Sigmoid colon (tissue), 4 donors: Measurements from ENCODE around the gene JAKMIP2.

Source experiments
- POLR2AphosphoS5 ChIP-seq, 4 donors: sonication (generic); formaldehyde crosslinking; IDR thresholded peaks; one replicate each; pipeline ENCODE4 v1.6.1; 2017; ENCODE audit warnings: antibody characterized with exemption in 4 of 4
- TF ChIP-seq, protein P1 (sequence below), 4 experiments: fragments of 450-650 bp in 3 of 4; fragments of 200-600 bp in 1 of 4; IDR thresholded peaks; one replicate each; pipeline ENCODE4 v1.5.1; 2016 to 2019; ENCODE audit warnings: antibody characterized with exemption in 4 of 4, mild to moderate bottlenecking in 3 of 4, moderate library complexity in 2 of 4

DNA sequence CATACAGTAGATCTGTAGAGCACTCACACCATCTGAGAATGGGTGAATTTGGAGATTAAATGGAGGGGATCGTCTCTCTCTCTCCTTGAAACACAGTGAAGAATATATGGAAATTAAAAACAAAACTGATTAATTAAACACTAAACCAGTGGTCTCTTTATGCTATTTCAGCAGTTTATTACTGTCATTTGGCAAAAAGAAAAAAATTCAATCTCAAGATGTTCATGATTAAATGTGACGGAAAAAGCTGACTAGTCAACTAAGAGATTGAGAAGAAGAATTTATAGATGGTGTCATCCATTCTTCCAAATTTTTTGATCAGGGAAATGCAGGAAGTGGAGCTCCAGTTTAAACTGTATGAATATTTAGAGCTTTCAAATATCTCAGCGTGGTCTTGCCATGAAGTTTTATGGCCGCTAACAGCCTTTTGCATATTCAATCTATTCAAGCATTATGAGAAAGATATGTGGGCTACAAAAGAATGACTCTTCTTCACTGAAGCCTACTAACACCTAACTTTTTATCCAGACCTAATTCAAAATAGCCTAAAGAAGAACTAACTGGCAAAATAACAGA, 151.0 kb downstream of the JAKMIP2 start:
- TF ChIP-seq, protein P1, sequence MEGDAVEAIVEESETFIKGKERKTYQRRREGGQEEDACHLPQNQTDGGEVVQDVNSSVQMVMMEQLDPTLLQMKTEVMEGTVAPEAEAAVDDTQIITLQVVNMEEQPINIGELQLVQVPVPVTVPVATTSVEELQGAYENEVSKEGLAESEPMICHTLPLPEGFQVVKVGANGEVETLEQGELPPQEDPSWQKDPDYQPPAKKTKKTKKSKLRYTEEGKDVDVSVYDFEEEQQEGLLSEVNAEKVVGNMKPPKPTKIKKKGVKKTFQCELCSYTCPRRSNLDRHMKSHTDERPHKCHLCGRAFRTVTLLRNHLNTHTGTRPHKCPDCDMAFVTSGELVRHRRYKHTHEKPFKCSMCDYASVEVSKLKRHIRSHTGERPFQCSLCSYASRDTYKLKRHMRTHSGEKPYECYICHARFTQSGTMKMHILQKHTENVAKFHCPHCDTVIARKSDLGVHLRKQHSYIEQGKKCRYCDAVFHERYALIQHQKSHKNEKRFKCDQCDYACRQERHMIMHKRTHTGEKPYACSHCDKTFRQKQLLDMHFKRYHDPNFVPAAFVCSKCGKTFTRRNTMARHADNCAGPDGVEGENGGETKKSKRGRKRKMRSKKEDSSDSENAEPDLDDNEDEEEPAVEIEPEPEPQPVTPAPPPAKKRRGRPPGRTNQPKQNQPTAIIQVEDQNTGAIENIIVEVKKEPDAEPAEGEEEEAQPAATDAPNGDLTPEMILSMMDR (IDR thresholded peaks at IDR 0.05) = no peak
- TF ChIP-seq POLR2AphosphoS5 (IDR thresholded peaks at IDR 0.05) = no peak
